HG02970 (cell line): ENCODE measurements around the gene GPRIN2.
"Not testable (repeated sequence)": the region's sequence is repeated elsewhere in the genome, so short reads cannot be mapped to it uniquely, and the experiment has no call there.

Source experiments
- ATAC-seq: cut with Tn5 transposase; IDR thresholded peaks from one replicate; pipeline ENCODE4 v1.9.1; 2021; ENCODE audit warnings: mild to moderate bottlenecking, moderate library complexity, moderate number of reproducible peaks; ENCODE audit not compliant: unreplicated experiment, low FRiP score

Gene GPRIN2

DNA sequence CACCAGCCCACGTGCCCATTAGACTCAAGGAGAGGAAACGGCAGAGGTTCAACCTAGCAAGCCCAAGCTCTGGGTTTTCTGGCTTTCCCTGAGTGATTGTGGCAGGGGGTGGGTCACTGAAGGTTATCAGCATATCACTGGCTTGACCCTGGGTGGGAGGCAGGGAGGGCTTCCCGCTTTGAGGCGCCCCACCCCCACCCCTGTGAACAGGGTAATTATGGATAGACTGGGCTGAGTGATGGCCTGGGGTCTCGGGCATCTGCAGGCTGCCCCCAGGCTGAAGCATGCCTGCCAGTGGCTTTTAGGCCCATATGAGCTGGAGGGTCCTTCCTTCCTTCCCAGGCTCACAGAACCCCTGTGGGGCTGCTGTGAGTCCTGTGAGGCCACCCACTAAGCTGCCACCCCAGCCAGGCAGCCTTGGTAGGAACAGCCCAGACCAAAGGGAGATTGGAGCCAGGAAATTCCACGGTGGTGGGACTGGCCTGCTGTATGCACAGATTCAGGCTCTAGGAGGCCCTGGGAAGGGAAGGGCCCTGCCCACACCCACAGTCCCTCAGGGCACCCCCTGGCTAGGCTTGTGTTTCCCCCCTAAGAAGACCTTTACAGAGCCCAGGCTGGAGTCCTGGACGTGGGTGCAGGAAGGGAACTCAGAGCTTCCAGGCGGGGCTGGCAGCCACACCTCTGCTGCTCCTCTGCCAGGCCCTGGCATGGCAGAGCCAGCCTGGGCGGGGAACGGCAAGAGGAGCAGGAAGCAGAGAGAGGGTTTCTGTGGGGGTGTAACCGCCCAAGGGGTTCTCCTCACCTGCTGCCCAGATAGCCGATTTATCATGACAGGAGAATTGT lies 33.1 kb downstream of the GPRIN2 start:
- ATAC-seq = no peak

DNA sequence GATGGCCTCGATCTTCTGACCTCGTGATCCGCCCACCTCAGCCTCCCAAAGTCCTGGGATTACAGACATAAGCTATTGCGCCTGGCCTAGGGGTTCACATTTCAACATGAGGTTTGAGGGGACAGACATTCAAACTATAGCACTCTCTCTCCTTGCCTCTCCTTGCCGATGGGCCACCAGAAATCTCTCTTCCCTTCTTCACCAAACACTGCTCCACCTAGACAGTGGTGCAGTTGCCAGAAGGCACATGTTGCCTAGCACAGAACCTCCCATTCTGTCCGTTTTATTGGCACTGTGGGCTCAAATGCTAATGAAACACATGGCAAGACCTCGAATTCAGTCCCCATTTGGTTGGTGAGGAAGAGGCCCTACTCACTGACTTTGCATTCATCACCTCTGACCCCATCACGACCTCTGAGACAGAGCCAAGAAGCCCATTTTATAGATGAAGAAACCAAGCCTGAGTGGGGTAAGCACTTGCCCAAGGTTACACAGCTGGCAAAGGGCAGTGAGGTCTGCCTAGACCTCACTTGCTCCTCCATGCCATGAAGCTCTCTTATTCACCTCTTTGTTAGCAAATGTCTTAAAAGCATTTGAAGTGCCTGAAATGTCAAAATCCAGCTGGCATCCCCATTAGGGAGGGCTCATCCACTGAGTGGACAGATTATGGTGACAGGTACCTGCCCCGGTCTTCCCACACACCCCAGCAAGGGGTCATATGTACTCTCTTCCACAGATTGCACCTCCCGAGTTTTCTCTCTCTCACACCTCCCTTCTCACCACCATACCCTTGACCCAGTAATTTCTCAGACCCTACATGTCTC lies 34.0 kb downstream of the GPRIN2 start:
- ATAC-seq = no peak

DNA sequence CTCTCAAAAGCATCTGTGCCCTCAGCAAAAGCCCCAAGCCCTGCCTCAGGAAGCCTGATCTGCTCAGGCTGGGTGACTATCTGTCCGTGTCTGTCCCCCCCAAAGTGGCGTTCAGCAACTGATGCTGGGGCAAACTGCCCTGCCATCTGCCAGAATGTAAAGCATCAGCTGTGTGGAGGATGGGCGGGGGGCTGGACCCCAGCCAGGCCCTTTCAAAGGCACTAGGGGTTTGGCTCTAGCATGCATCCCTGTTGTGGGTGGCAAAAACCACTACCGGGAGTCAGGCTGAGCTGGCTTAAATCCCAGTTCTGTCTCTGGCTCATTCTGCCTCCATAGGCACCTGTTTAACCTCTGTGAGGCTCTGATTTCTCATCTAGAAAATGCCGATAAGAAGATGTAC lies 35.5 kb downstream of the GPRIN2 start:
- ATAC-seq = no peak

DNA sequence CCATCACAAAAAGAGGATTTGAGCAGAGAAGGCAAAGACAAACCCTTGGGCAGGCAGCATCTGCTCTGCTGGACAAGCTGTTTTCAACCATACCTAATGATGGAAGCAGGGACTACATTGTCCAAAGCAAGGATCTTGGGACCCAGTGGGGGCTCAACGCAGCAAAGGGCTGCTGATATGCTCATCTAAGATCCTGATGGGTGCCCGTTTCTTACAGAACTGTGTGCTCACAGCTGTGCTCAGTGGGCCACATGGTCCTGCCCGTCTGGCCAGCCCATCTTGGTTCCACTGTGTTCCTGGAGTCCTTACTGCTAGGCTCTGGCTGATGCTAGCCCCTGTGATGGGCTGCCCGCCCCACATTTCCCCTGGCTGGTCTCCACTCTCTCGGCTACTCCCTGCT lies 36.1 kb downstream of the GPRIN2 start:
- no peak for ATAC-seq

DNA sequence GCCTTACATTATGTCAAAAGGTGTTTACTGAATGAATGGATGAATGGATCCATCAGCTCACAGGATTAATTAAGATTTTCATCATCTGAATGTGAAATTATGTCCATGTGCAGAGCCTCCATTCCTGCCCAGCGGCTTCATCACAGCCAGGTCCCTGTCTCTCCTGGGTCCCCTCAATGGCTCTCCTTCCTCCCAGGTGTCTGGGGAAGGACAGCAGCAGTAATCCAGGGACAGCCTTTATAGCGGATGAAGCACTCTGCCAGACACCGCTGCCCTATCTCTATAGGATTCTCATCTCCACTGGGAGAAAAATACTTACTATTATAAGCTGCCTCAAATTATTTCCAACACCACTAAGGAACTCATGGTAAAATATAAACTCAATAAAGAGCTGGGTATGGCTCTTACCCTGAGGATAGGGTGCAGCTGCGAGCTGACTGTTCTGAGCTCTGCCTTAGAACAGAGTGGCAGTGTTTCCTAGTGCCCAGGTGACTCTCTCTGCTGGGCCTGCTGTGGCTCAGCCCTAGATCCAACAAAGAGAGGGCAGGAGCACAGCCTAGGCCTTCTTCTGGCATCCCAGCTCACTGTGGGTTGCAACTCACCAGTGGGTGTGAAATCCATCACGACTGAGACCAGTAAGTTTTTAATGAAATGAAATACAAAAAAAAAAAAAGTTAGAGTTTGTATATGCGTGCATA lies 38.3 kb downstream of the GPRIN2 start:
- no peak for ATAC-seq

DNA sequence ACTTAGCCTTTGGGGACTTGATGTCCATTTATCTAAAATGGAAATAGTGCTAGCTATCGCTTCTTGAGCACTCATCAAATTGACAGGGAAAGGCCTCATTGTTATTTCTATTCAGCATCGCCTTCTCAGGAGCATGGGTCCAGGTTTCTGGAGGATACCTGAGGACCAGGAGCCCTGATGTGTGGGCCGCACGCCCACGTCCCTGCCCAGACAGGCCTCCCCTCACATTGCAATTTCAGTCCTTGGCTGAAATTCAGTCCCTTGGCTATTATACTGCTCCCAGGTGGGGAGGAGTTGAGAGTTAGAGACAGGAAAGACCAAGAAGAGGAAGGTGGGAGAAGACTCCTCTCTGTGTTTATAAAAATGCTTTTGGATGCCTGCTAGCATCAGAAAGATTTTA lies 38.9 kb downstream of the GPRIN2 start:
- no peak for ATAC-seq

DNA sequence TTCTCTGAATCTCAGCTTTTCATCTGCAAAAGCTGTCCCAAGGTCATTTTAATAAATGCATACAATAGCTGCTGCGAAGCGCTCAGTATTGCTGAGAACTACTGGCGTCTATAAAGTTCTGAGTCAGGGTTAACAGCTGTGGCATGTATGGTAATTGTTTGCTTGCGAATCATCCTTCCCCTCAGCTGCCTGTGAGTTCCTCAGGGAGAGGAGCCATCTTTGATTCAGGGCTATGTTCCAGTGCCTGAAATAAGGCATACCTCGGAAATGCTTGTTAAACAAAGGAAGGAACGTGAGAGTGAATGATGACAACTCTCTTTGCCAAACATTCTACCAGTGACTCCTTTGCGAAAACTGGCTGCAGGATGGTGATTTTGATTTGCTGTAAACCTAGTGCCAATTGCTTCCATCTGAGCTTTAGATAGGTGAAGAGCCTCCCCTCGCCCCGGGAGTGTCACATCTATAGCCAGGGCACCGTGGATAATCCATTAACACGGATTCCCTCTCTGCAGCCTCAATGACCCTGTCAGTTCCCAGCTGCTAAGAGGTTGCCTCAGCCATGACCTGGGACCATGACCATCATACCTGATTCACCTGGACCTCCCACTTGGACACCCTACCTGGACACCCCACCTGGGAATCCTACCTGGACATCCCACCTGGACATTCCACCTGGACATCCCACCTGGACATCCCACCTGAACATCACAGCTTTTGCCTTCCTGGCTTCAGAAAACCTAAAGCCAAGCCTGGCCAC lies 39.6 kb downstream of the GPRIN2 start:
- ATAC-seq = no peak

DNA sequence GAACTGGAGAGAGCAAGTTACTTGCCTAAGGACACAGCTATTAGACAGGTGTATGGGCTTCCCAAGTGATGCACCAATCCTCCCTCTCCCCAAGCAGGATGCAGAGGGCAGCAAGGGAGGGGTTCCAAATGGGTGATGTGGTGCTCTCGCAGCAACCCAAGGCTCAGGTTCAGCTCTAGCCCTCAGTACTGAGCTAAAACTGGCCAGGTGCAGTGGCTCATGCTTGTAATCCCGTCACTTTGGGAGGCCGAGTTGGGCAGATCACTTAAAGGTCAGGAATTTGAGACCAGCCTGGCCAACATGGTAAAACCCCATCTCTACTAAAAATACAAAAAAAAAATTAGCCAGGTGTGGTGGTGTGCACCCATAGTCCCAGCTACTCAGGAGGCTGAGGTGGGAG lies 40.7 kb downstream of the GPRIN2 start:
- ATAC-seq = no peak

DNA sequence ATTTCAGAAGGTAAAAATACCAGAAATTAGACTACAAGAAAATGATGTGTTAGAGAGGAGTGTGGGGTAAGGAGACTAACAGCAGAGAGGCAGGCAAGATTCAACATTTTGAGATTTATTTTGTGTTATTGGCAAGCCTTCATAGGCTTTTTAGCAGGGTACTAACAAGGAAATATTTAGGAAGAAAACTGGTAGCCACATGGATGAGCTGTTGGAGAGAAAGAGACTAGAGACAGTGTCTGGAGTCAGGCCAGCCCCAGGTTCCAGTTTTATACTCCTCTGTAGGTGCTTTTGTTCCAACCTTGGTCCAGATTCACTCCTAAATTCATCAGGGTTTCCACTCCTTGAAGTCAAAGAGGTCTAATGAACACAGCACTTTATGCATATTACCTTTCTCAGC lies 41.1 kb downstream of the GPRIN2 start:
- ATAC-seq = no peak

DNA sequence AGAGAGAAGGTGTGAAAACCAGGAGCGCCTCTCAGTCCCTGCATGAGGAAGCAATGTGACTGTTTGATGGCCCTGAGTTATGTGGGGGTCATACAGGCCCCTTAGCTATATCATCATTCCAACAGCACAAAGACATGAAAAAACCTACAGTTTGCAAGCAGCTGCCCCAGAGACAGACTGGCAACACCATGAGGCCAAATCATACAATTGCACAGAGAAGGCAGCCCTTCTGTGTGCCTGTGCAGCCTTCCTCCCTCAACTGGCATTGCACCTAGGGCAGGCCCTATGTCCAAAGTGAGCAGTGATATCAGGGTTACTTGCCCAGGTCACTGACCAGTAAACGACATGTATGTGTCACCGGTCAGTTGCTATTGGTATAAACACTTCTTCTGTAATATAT lies 41.6 kb downstream of the GPRIN2 start:
- no peak for ATAC-seq

DNA sequence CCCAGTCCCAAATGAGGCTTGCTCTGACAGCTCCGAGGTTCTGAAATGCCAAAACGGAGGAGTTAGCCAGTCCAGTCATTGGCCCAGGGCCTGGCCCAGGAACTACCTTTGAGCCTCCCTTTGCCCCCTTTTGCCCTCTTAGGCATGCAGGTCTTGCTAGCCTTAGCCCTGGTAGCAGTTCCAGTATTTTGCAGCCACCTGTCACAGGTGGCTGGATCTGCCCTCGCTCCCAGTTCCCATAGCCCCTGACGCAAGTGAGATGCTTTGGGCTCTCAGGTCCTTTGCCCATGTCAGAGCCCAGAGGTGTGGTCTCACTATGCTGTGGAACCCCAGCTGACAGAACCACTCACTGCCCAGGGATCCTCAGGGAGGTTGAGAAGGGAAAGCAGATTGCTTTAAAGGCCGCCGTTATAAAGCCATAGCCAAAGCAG lies 42.0 kb downstream of the GPRIN2 start:
- ATAC-seq = no peak

DNA sequence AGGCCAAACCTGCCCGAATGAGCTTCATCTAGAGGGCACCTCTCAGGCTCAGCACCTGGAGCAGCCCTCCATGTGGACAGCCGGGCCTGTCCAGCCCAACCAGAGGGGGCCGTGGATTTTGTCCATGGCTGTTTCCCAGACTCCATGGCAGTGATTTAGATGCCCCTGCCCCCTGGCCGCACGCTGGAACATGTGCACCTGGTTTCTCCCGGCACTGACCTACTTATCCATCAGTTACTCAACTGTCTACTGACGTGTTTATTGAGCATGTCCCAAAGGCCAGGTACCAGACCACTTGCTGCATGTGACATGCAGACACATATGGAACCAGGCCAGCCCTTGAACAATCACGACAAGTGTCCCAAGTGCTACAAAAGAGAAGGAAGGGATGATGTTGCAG lies 43.1 kb downstream of the GPRIN2 start:
- not testable (repeated sequence) for ATAC-seq

DNA sequence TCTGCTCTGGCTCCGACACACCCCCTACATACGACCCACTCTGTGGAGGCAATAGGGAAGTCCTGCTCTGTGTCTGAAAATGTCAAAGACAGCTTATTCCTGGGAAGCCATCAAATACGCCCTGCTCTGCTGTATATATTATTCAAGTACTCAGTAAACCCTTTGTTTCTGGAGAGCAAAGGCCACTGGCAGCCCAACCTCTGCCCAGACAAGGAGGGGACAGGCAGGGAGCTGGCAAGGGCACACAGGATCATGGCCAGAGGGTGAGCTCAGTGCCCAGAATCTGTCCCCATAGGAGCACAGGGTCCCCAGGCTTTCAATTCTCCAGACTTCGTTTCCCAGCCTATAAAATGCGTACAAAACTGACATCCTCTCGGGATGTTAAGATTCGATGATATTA lies 43.7 kb downstream of the GPRIN2 start:
- ATAC-seq = not testable (repeated sequence)

DNA sequence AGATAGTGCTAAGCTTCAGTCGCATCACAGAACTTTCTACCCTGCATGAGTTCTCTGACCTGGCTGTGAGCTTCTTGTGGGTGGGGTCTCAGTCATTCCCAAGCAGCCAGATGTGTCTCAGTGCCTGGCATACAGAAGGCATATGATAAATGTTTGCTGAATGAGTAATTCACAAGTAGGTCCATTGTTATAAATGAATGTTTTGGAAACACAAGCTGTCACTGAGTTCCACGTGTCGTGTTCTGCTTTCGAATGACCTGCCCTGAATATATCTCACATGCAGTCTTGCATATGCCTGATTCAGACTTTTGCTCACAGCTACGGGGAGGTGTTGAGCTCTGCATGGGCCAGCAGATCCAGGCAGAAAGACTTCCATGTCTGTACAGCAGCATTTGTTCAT lies 44.5 kb downstream of the GPRIN2 start:
- ATAC-seq = not testable (repeated sequence)
